ENCODE measurements around the gene ETFA.
A peak's percentile ranks its signal among the peaks of the same experiment; 100 is the strongest.

GRCh38 chr15:76340198-76340802 is 29.0 kb upstream of the ETFA start:
- TF ChIP-seq RCOR1 (conservative IDR thresholded peaks at IDR 0.05; ENCODE audit: low read depth, low read length) (no peak), RAD21 (IDR thresholded peaks at IDR 0.05; ENCODE audit: insufficient read depth, low read depth, low read length) (no peak), TCF3 (IDR thresholded peaks at IDR 0.05; ENCODE audit: borderline replicate concordance, insufficient read depth, low read depth, low read length) (no peak), USF2 (IDR thresholded peaks at IDR 0.05; ENCODE audit: borderline replicate concordance, low read depth, low read length) (no peak), BACH1 (IDR thresholded peaks at IDR 0.05; ENCODE audit: borderline replicate concordance) (no peak), YY1 (IDR thresholded peaks at IDR 0.05; ENCODE audit: low read depth, low read length) (no peak), PML (IDR thresholded peaks at IDR 0.05; ENCODE audit: low read length) (no peak), BHLHE40 (IDR thresholded peaks at IDR 0.05; ENCODE audit: borderline replicate concordance in 1 of 2, low read depth in 2 of 2, low read length in 1 of 2) (peak; percentile 60 to 84), SMAD5 (IDR thresholded peaks at IDR 0.05; ENCODE audit: low read depth) (no peak), NR2C2 (IDR thresholded peaks at IDR 0.05; ENCODE audit: borderline replicate concordance, control insufficient read depth, insufficient read length, low read depth) (no peak), POLR2A (IDR thresholded peaks at IDR 0.05; ENCODE audit: low read depth, low read length) (0 out of 2 replicates have a peak, but pooled peaks have one; percentile 40)

Data from GM12878 (cell line).